ENCODE measurements around the gene C11orf24.

The C11orf24 gene

GRCh38 chr11:68215524-68216170 lies 56.1 kb downstream of the C11orf24 start:
- no peak for FAIRE-seq

DNA sequence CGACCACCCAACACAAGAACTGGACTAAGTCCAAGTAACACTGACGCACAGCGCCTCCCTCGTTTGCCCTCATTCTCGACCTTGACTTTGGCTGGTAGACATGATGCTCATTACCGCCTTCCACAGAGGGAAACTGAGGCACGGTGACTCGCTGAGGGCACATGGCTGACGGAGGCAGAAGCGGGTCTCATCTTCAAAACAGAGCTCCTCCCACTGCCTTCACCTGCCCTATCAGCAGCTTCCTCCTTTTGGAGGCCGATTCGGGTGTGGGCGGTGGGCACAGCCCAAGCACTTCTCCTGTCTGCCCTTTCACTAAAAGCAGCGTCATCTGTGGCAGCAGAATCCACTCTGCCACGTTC lies 56.7 kb downstream of the C11orf24 start:
- no peak for DNase-seq (ENCODE audit: insufficient read length, low spot score)
- no peak for FAIRE-seq
- TF ChIP-seq, protein P1, sequence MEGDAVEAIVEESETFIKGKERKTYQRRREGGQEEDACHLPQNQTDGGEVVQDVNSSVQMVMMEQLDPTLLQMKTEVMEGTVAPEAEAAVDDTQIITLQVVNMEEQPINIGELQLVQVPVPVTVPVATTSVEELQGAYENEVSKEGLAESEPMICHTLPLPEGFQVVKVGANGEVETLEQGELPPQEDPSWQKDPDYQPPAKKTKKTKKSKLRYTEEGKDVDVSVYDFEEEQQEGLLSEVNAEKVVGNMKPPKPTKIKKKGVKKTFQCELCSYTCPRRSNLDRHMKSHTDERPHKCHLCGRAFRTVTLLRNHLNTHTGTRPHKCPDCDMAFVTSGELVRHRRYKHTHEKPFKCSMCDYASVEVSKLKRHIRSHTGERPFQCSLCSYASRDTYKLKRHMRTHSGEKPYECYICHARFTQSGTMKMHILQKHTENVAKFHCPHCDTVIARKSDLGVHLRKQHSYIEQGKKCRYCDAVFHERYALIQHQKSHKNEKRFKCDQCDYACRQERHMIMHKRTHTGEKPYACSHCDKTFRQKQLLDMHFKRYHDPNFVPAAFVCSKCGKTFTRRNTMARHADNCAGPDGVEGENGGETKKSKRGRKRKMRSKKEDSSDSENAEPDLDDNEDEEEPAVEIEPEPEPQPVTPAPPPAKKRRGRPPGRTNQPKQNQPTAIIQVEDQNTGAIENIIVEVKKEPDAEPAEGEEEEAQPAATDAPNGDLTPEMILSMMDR (IDR thresholded peaks at IDR 0.05; ENCODE audit: insufficient read depth, missing control alignments) = no peak

More at GRCh38 chr11:68215524-68216170, 56.1 kb downstream of the C11orf24 start:
- TF ChIP-seq, protein P1 (IDR thresholded peaks at IDR 0.05; ENCODE audit: insufficient read depth, missing control alignments) = no peak
- DNase-seq (ENCODE audit: insufficient read length, low spot score) = no peak

GRCh38 chr11:68214173-68215086 lies 57.3 kb downstream of the C11orf24 start:
- DNase-seq (ENCODE audit: insufficient read length, low spot score) (no peak), FAIRE-seq (no peak)
- TF ChIP-seq, protein P1 (IDR thresholded peaks at IDR 0.05; ENCODE audit: insufficient read depth, missing control alignments) = no peak

DNA sequence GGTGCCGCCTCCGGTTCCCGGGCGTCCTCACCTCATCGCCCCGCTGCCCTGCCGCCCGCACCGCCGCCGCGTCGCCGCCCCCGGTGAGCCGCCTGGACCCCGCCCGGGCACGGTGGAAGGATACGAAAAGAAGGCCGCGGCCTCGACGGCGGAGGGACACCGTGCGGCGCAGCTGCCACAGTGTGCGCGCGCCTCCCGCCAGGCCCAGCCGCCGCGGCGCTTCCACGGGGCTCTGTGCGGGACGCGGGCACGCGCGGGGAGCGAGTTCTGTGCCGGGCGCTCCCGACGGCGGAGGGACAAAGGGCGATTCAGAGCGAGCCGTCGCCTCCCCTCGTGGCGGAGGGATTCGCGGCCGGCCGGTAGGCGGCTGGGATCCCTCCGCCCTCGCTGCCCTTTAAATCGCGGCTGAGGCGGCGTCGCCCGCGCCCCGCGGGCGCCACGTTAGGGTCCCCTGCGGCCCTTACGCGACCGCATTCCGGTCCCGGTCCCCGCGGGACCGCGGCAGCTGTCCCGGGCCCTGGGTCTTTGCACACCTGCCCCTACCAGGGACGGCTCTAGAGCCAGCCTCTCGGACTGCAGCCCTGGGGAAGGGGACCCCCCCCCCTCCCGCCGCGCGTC lies 58.1 kb downstream of the C11orf24 start:
- FAIRE-seq = no peak
- TF ChIP-seq, protein P1 (IDR thresholded peaks at IDR 0.05; ENCODE audit: insufficient read depth, missing control alignments) = no peak

GRCh38 chr11:68213135-68213515 lies 58.6 kb downstream of the C11orf24 start, which contains the start of gene KMT5B:
KMT5B (minus strand) TSS chr11:68213296; CDS start chr11:68190076, 23,220 bp downstream.
- TF ChIP-seq, protein P1 (IDR thresholded peaks at IDR 0.05; ENCODE audit: insufficient read depth, missing control alignments) = no peak
- no peak for DNase-seq (ENCODE audit: insufficient read length, low spot score)
- FAIRE-seq = no peak

More for the DNA sequence above, 58.1 kb downstream of the C11orf24 start:
- peak; percentile 61 for DNase-seq (ENCODE audit: insufficient read length, low spot score)

DNA sequence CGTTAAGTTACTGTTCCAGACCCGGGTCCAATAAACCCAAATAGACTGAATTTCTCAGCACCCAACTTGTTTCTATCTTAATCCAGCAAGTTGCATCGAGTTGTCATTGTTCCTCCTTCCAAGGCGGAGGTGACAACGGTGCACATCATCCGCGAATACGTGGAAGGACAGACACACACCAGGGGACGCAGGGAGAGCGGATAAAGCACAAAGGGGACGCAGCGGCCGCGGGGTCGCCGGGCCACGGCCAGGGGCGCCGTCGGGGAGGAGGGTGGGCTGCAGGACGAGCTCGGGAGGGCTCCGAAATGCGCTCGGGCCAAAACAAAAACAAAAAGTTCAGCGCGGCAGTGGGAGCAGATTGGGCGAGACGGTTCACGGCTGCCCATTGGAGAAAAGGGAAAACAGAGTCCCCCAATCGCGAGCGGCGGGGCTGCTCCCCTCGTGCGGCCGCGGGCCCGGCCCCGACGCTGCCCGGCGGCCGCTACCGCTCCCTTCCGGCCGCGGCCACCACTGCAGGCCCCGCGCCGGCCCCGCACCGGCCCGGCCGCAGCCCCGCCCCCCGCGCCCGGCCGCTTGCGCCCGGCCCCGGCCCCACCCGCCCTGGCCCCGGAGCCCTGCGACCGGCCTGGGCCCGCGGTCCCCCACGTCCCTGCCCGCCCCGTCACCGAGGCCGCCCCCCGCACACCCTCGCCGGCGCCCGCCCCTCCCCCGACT lies 59.2 kb downstream of the C11orf24 start:
- FAIRE-seq (no peak), DNase-seq (ENCODE audit: insufficient read length, low spot score) (no peak)
- TF ChIP-seq, protein P1 (IDR thresholded peaks at IDR 0.05; ENCODE audit: insufficient read depth, missing control alignments) = peak; percentile 16
